Activated CD8-positive, alpha-beta memory T cell treated with anti-CD3 and anti-CD28 coated beads, Interleukin-2, amount 50 U/mL, for 4 hours (primary cell): ENCODE data around the gene CAMK2D.

Experiments
- DNase-seq: peaks from one replicate; pipeline ENCODE4 v3.0.0-alpha.2; 2020

CAMK2D gene

DNA sequence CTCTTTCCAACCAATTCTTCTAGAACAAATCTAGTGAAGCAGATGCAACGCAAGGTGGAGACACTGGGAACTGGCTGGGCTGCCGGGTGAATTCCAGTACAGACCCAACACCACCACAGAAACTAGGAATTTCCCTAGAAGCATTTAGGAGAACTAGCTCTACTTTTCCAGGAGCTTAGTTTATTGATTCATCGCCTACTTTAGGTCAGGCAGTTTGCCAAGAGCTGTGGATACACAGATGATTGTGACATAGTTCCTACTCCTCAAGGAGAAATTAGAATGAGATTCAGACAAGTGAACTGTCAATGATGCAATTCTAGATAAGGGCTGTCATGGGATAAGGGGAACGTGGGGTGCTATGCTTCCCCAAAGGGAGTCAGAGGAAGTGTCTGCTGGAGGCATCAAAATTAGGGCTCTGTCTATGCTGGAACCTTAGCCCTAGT, 350.0 kb downstream of the CAMK2D start:
- no peak for DNase-seq

- no peak for DNase-seq
These were observed 350.9 kb downstream of the CAMK2D start for GRCh38 chr4:113410686-113411085.

GRCh38 chr4:113409181-113409580, 352.4 kb downstream of the CAMK2D start:
- DNase-seq, result no peak

- DNase-seq, result no peak
These were observed 354.1 kb downstream of the CAMK2D start for GRCh38 chr4:113407409-113407808.

DNA sequence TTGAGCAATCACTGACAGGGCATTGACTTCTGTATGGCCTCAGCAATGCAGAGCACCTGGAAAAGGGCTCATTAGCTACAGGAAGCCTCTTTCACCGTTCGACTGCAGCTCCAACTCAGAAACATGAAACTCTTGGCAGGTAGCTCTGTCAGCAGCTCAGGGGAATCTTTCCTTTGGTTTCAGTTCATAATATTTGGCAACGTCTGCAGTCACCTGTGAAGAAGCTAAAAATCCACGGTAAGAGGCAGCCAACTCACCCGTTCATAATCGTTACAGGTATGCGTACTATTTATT, 354.9 kb downstream of the CAMK2D start:
- DNase-seq, result no peak

GRCh38 chr4:113405874-113406722, 355.4 kb downstream of the CAMK2D start:
- no peak for DNase-seq

DNA sequence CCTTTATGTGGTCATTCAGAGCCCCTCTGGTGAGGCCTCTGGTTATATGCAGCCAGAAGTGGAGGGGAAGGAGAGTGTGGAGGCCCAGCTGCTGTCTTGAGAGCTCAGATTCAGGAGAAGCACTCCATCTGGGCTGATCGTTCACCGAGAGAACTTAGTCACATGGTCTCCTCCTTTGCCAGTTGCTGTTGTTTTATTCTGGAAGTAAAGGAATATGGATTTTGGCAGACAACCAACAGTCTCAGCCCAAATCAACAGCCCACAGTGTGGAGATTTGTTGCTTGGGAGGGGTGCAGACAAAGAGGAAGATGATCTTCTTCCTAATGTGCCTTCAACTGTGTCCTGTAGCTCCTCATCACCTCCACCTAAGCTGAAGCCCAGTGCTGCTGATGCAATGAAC, 356.7 kb downstream of the CAMK2D start:
- no peak for DNase-seq

DNA sequence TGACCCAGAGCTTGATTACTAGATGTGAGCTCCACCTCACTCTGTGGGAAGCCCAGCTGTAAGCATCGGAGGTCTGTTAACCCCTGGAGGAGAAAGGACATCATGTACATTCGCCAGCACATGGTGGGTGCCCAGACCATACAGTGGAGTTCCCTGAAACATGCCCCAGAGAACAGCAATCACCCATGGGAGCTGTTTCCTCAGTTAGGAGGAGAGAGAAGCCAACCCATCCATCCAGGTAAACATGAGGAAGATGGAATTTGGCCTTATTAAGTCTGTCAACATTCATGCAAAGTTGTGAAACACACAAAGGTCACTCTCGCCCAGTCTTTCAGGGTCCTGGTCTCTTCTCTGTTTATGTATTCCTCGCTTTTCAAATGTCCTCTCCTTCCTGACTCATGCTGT, 357.4 kb downstream of the CAMK2D start:
- DNase-seq, result no peak
